Panc1 (cell line): ENCODE results near the gene HSPD1. TPM values are rescaled to one million over a fixed set of nuclear protein-coding genes. Genes with fewer than 3 reads are reported as not detected.

Experiments
- ATAC-seq: fragments of 200-7000 bp; cut with Tn5 transposase; 2 replicates; pipeline ENCODE4 v1.9.1; 2020; ENCODE audit warnings: mild to moderate bottlenecking, moderate library complexity
- BruUV-seq: library from RNA; stranded (reverse); fragments of 400-500 nt; replicated peaks from 2 replicates; lab custom pipeline; 2021; lab: Mats Ljungman, UMichigan
- CTCF ChIA-PET: fragments of 300-600 bp; sonication (Branson Sonifier 250); formaldehyde crosslinking; loops from one replicate; lab custom pipeline; 2022; ENCODE audit warnings: antibody characterized with exemption; lab: Charles Lee
- POLR2A ChIA-PET: fragments of 300-600 bp; sonication (Branson Sonifier 250); formaldehyde crosslinking; loops from one replicate; lab custom pipeline; 2022; ENCODE audit warnings: antibody characterized with exemption; lab: Charles Lee
- DNase-seq: peaks from one replicate; pipeline ENCODE4 v3.0.0-alpha.2; 2010; ENCODE audit warnings: low read depth, low spot score
- H3K27ac ChIP-seq: 2 replicates; pipeline ENCODE4 v1.5.1; 2011; ENCODE audit warnings: mild to moderate bottlenecking, low read length, inconsistent platforms
- H3K27me3 ChIP-seq: fragments of 200-500 bp; sonication (Bioruptor generic); 2 replicates; pipeline ENCODE4 v1.6.0; 2014; ENCODE audit warnings: low read length, inconsistent platforms; ENCODE audit not compliant: control insufficient read depth, insufficient read depth
- H3K36me3 ChIP-seq: fragments of 200-500 bp; sonication (Bioruptor generic); 2 replicates; pipeline ENCODE4 v1.5.1; 2014; ENCODE audit warnings: inconsistent platforms, mild to moderate bottlenecking, low read length, moderate library complexity; ENCODE audit not compliant: control insufficient read depth, insufficient read depth
- H3K4me1 ChIP-seq: 2 replicates; pipeline ENCODE4 v1.5.1; 2011; ENCODE audit warnings: inconsistent platforms, mild to moderate bottlenecking, low read length, moderate library complexity; ENCODE audit not compliant: control insufficient read depth, insufficient read depth
- H3K4me3 ChIP-seq, 2 experiments: 2 replicates each; pipeline ENCODE4 v1.5.1; 2011 to 2012; ENCODE audit warnings: low read depth in 2 of 2, low read length in 2 of 2, mild to moderate bottlenecking in 2 of 2, inconsistent platforms in 1 of 2, moderate library complexity in 1 of 2
- H3K9me3 ChIP-seq: fragments of 200-500 bp; sonication (Bioruptor generic); 2 replicates; pipeline ENCODE4 v1.5.1; 2014; ENCODE audit warnings: low read depth, mild to moderate bottlenecking, inconsistent platforms, low read length, moderate library complexity; ENCODE audit not compliant: control insufficient read depth, insufficient read depth
- CTCF ChIP-seq: fragments of 450-650 bp; IDR thresholded peaks from 2 replicates; pipeline ENCODE4 v1.5.1; 2017; ENCODE audit warnings: mild to moderate bottlenecking
- POLR2AphosphoS5 ChIP-seq: IDR thresholded peaks from 2 replicates; pipeline ENCODE4 v1.6.1; 2012; ENCODE audit warnings: mild to moderate bottlenecking, low read depth, low read length, moderate library complexity
- REST ChIP-seq, 2 experiments: IDR thresholded peaks; 2 replicates each; pipeline ENCODE4 v1.6.1; 2011 to 2012; ENCODE audit warnings: low read depth in 2 of 2, control low read depth in 1 of 2, low read length in 1 of 2, mild to moderate bottlenecking in 1 of 2, moderate library complexity in 1 of 2; ENCODE audit not compliant: insufficient read depth in 1 of 2
- SIN3A ChIP-seq: IDR thresholded peaks from 2 replicates; pipeline ENCODE4 v1.6.1; 2012; ENCODE audit warnings: low read depth, mild to moderate bottlenecking, low read length, moderate library complexity, borderline replicate concordance; ENCODE audit not compliant: insufficient read depth
- TCF7L2 ChIP-seq: IDR thresholded peaks from 2 replicates; pipeline ENCODE4 v1.6.1; 2011; ENCODE audit warnings: mild to moderate bottlenecking, low read depth, low read length, inconsistent platforms
- in situ Hi-C: cut with HindIII; loops from 2 replicates; pipeline ENCODE4 v1.10.0; 2016; ENCODE audit warnings: low sequenced_read_pairs, low pct_unique_long_range_greater_than_20kb
- intact Hi-C: fragments of 100-400 bp; cut with micrococcal nuclease; formaldehyde crosslinking; loops from one replicate; pipeline ENCODE4 v1.10.0; 2022; ENCODE audit not compliant: unreplicated experiment
- total RNA-seq: library from RNA; stranded (reverse); gene quantifications from one replicate; pipeline ENCODE4 v1.2.1, GENCODE V29; 2021; ENCODE audit not compliant: unreplicated experiment

HSPD1 gene
- total RNA-seq, 1 experiment from 2014 or later: 553 TPM

GRCh38 chr2:197496695-197497094 lies 2.9 kb downstream of the HSPD1 start:
- no peak for TF ChIP-seq REST (IDR thresholded peaks at IDR 0.05; ENCODE audit: insufficient read depth in 1 of 2, low read depth in 2 of 2, low read length in 1 of 2)
- no peak for TF ChIP-seq POLR2AphosphoS5
- no peak for TF ChIP-seq SIN3A
- TF ChIP-seq CTCF: no peak
- TF ChIP-seq TCF7L2: no peak
- ChIA-PET CTCF (no interaction called here), POLR2A (no interaction called here)
- DNase-seq (no peak), ATAC-seq (no peak)
- in situ Hi-C loops: no loop called here
- no peaks in the 10 kb centered on the region for H3K9me3 ChIP-seq
- peaks cover 25% of the 10 kb centered on the region for H3K4me1 ChIP-seq
- intact Hi-C loops: no loop called here
- H3K27me3 ChIP-seq: no peaks in the 10 kb centered on the region
- peak overlapping the region; percentile 60 to 93 for H3K4me3 ChIP-seq
- no TSS peak for BruUV-seq
- H3K27ac ChIP-seq: peak overlapping the region; percentile 96
- H3K36me3 ChIP-seq: peaks cover 67% of the 10 kb centered on the region

GRCh38 chr2:197495433-197496134 lies 4.1 kb downstream of the HSPD1 start:
- intact Hi-C loops: no loop called here
- Histone ChIP-seq H3K4me1 (peaks cover 24% of the 10 kb centered on the region), H3K27me3 (no peaks in the 10 kb centered on the region), H3K4me3 (no peak overlapping the region), H3K27ac (peak overlapping the region; percentile 6; the same call in 1 of the 2 replicates), H3K36me3 (peaks cover 73% of the 10 kb centered on the region), H3K9me3 (no peaks in the 10 kb centered on the region)
- TF ChIP-seq SIN3A: no peak
- TF ChIP-seq TCF7L2: no peak
- TF ChIP-seq POLR2AphosphoS5: no peak
- TF ChIP-seq CTCF: no peak
- TF ChIP-seq REST (IDR thresholded peaks at IDR 0.05; ENCODE audit: insufficient read depth in 1 of 2, low read depth in 2 of 2, low read length in 1 of 2): no peak
- DNase-seq (no peak), ATAC-seq (no peak)
- CTCF ChIA-PET: no interaction called here
- in situ Hi-C loops: no loop called here
- BruUV-seq: no TSS peak
- POLR2A ChIA-PET: interaction anchor here (0.9 kb wide), 1 partner anchor 61 kb away, joined by 3 read pairs; the partner anchor contains the start of gene SF3B1
